Measurements from ENCODE around the gene HAUS5.
A peak's percentile ranks its signal among the peaks of the same experiment; 100 is the strongest.

The HAUS5 gene

GRCh38 chr19:35673121-35673804, 60.7 kb downstream of the HAUS5 start:
- peak; percentile 66 for DNase-seq
